C4-2B (cell line): ENCODE data around the gene ARL15.

Experiments
- H3K27ac ChIP-seq: fragments of 450-650 bp; 2 replicates; pipeline ENCODE4 v1.5.1; 2017
- ZFX ChIP-seq: fragments of 450-650 bp; IDR thresholded peaks from 2 replicates; pipeline ENCODE4 v1.6.1; 2017
- TF ChIP-seq, protein P1 (sequence below): fragments of 450-650 bp; conservative IDR thresholded peaks from 2 replicates; pipeline ENCODE4 v1.5.1; 2017; ENCODE audit warnings: mild to moderate bottlenecking

Gene ARL15

GRCh38 chr5:53956196-53956595 lies 354.2 kb downstream of the ARL15 start:
- TF ChIP-seq ZFX = no peak
- TF ChIP-seq, protein P1, sequence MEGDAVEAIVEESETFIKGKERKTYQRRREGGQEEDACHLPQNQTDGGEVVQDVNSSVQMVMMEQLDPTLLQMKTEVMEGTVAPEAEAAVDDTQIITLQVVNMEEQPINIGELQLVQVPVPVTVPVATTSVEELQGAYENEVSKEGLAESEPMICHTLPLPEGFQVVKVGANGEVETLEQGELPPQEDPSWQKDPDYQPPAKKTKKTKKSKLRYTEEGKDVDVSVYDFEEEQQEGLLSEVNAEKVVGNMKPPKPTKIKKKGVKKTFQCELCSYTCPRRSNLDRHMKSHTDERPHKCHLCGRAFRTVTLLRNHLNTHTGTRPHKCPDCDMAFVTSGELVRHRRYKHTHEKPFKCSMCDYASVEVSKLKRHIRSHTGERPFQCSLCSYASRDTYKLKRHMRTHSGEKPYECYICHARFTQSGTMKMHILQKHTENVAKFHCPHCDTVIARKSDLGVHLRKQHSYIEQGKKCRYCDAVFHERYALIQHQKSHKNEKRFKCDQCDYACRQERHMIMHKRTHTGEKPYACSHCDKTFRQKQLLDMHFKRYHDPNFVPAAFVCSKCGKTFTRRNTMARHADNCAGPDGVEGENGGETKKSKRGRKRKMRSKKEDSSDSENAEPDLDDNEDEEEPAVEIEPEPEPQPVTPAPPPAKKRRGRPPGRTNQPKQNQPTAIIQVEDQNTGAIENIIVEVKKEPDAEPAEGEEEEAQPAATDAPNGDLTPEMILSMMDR = no peak
- no peak overlapping the region for H3K27ac ChIP-seq

GRCh38 chr5:53950621-53951020 lies 359.8 kb downstream of the ARL15 start:
- TF ChIP-seq, protein P1 = no peak
- TF ChIP-seq ZFX = no peak

GRCh38 chr5:53948598-53948997 lies 361.8 kb downstream of the ARL15 start:
- H3K27ac ChIP-seq = no peak overlapping the region
- TF ChIP-seq, protein P1 = no peak

More at GRCh38 chr5:53950621-53951020, 359.8 kb downstream of the ARL15 start:
- H3K27ac ChIP-seq = no peak overlapping the region

- no peak overlapping the region for H3K27ac ChIP-seq
- TF ChIP-seq ZFX = no peak
- TF ChIP-seq, protein P1 = no peak
Measured at GRCh38 chr5:53946405-53947100, 363.8 kb downstream of the ARL15 start.

DNA sequence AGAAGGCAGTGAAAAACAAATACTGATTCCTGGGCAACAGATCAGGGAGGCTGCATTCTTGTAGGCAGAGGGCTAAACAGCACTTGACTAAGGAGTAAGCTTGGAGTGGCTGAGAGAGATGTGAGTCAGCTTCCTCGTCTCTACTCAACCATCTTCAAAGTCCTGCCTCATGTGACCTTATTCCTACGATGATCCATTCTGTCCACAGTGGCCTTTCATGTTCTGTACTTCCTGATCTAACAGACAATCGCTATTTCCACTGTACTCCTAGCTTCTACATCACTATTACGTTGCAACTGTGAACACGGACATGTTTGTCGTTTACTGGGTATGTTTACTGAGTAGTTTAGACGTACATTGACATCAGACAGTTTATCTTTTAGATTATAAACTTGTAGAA lies 365.4 kb downstream of the ARL15 start:
- no peak overlapping the region for H3K27ac ChIP-seq
- TF ChIP-seq, protein P1 = no peak
- TF ChIP-seq ZFX = no peak

DNA sequence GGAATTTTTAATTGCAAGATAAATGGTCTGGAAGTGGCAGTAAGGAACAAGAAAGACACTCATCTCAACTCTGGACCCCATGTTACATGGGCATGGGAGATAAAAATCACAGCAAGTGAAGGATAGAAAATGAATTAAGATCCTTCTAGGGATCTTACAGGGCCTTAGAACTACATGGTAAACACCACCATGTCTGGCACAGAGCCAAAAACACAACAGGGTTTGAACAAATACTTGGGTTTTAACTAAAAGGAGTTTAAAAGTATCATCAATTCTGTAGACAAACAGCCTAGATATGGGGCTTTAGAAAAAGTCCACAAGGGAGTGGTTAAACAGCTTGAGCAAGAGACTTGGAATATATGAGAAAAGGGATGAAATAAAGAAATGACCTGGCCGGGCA lies 366.4 kb downstream of the ARL15 start:
- TF ChIP-seq, protein P1 = no peak
- no peak for TF ChIP-seq ZFX

GRCh38 chr5:53942724-53943123 lies 367.6 kb downstream of the ARL15 start:
- H3K27ac ChIP-seq = no peak overlapping the region
- TF ChIP-seq, protein P1 = no peak
- TF ChIP-seq ZFX = no peak

More for the DNA sequence above, 366.4 kb downstream of the ARL15 start:
- H3K27ac ChIP-seq = no peak overlapping the region
